H1 (cell line): Measurements from ENCODE around the gene MSI2. TPM values are rescaled to one million over a fixed set of nuclear protein-coding genes. Genes with fewer than 3 reads are reported as not detected.

ENCODE experiments used
- CTCF ChIA-PET: fragments of 300-600 bp; sonication (Branson Sonifier 250); formaldehyde crosslinking; loops from one replicate; lab custom pipeline; 2021; ENCODE audit not compliant: partially characterized antibody; lab: Charles Lee
- POLR2A ChIA-PET: fragments of 300-600 bp; sonication (Branson Sonifier 250); formaldehyde crosslinking; loops from one replicate; lab custom pipeline; 2021; ENCODE audit warnings: inconsistent platforms; ENCODE audit not compliant: partially characterized antibody; lab: Charles Lee
- DNase-seq, 2 experiments: peaks; one replicate each; pipeline versions ENCODE4 v3.0.0 to v3.0.0-alpha.2; 2010 to 2022; ENCODE audit warnings: low spot score in 2 of 2, low read depth in 1 of 2, mixed read lengths in 1 of 2
- FAIRE-seq: peaks from 2 replicates; lab custom pipeline; 2011; peaks lifted over from hg19 to GRCh38; lab: Jason Lieb, UNC
- H2AFZ ChIP-seq: 2 replicates; pipeline ENCODE4 v1.8.1; 2012; ENCODE audit warnings: low read length, inconsistent platforms
- H2AK5ac ChIP-seq: 2 replicates; pipeline ENCODE4 v1.6.1; 2013; ENCODE audit warnings: low read depth, low read length
- H2BK120ac ChIP-seq: replicated peaks from 2 replicates; pipeline ENCODE3; 2013; ENCODE audit warnings: low read depth, low read length, inconsistent platforms
- H2BK12ac ChIP-seq: 2 replicates; pipeline ENCODE4 v1.6.1; 2013; ENCODE audit warnings: low read depth, low read length
- H2BK15ac ChIP-seq: 2 replicates; pipeline ENCODE4 v1.6.1; 2013; ENCODE audit warnings: low read length
- H2BK20ac ChIP-seq: 2 replicates; pipeline ENCODE4 v1.6.1; 2013; ENCODE audit warnings: low read length
- H2BK5ac ChIP-seq: 2 replicates; pipeline ENCODE4 v1.6.1; 2013; ENCODE audit warnings: low read depth, low read length
- H3K14ac ChIP-seq: 2 replicates; pipeline ENCODE4 v1.6.1; 2013; ENCODE audit warnings: inconsistent platforms; ENCODE audit not compliant: insufficient read length
- H3K18ac ChIP-seq: 2 replicates; pipeline ENCODE4 v1.6.1; 2013; ENCODE audit warnings: low read length; ENCODE audit errors: extremely low read depth
- H3K23ac ChIP-seq: 2 replicates; pipeline ENCODE4 v1.6.1; 2013; ENCODE audit warnings: inconsistent platforms; ENCODE audit not compliant: insufficient read length
- H3K23me2 ChIP-seq: 2 replicates; pipeline ENCODE4 v1.6.1; 2013; ENCODE audit warnings: low read depth, low read length
- H3K27ac ChIP-seq: 2 replicates; pipeline ENCODE4 v1.6.1; 2011; ENCODE audit warnings: low read depth, low read length, inconsistent platforms
- H3K27me3 ChIP-seq, 4 experiments: replicated peaks in 1 of 4; 1 replicate in 1 of 4; 2 replicates in 3 of 4; pipeline versions ENCODE4 v1.6.1 to v1.8.1; 2011 to 2013; ENCODE audit warnings: low read length in 3 of 4, mild to moderate bottlenecking in 3 of 4, inconsistent platforms in 2 of 4, mixed read lengths in 2 of 4, moderate library complexity in 1 of 4; ENCODE audit not compliant: control insufficient read depth in 3 of 4, insufficient read depth in 3 of 4; ENCODE audit errors: extremely low read depth in 1 of 4
- H3K36me3 ChIP-seq, 4 experiments: 2 replicates each; pipeline versions ENCODE4 v1.6.1 to v1.8.1; 2011 to 2013; ENCODE audit warnings: mild to moderate bottlenecking in 4 of 4, low read length in 3 of 4, moderate library complexity in 2 of 4, control low read depth in 1 of 4, inconsistent platforms in 1 of 4; ENCODE audit not compliant: insufficient read depth in 4 of 4, control insufficient read depth in 2 of 4
- H3K4ac ChIP-seq: replicated peaks from 2 replicates; pipeline ENCODE3; 2013; ENCODE audit warnings: low read length, low read depth, mixed read lengths, inconsistent platforms; ENCODE audit not compliant: insufficient read length
- H3K4me1 ChIP-seq, 4 experiments: replicated peaks in 1 of 4; 1 replicate in 1 of 4; 2 replicates in 3 of 4; pipeline versions ENCODE4 v1.6.1 to v1.8.1; 2011 to 2013; ENCODE audit warnings: low read length in 3 of 4, inconsistent platforms in 2 of 4, mixed read lengths in 1 of 4; ENCODE audit not compliant: insufficient read depth in 4 of 4, control insufficient read depth in 3 of 4
- H3K4me2 ChIP-seq, 2 experiments: 2 replicates each; pipeline versions ENCODE4 v1.6.1 to v1.8.1; 2011 to 2013; ENCODE audit warnings: low read depth in 2 of 2, low read length in 2 of 2, control low read depth in 1 of 2, inconsistent platforms in 1 of 2, mild to moderate bottlenecking in 1 of 2; ENCODE audit not compliant: insufficient read depth in 1 of 2
- H3K4me3 ChIP-seq, 4 experiments: fragments of 200-600, 300-600 bp in 1 of 4; sonication (generic), shearing (Covaris generic), sonication (Bioruptor Twin) in 1 of 4; 2 replicates each; pipeline versions ENCODE4 v1.5.1 to v1.8.1; 2011 to 2016; ENCODE audit warnings: low read length in 4 of 4, low read depth in 3 of 4, control low read depth in 2 of 4, inconsistent platforms in 2 of 4, mild to moderate bottlenecking in 2 of 4, mixed read lengths in 1 of 4, moderate library complexity in 1 of 4; ENCODE audit not compliant: insufficient read depth in 2 of 4; ENCODE audit errors: extremely low read depth in 1 of 4
- H3K56ac ChIP-seq: replicated peaks from 2 replicates; pipeline ENCODE3; 2013; ENCODE audit warnings: low read depth, mild to moderate bottlenecking, mixed read lengths, low read length, inconsistent platforms; ENCODE audit not compliant: insufficient read length
- H3K79me1 ChIP-seq: 2 replicates; pipeline ENCODE4 v1.6.1; 2013; ENCODE audit warnings: low read depth, low read length, control low read depth
- H3K79me2 ChIP-seq, 2 experiments: 2 replicates each; pipeline versions ENCODE4 v1.6.1 to v1.8.1; 2012 to 2013; ENCODE audit warnings: low read length in 2 of 2, mild to moderate bottlenecking in 2 of 2, inconsistent platforms in 1 of 2; ENCODE audit not compliant: insufficient read depth in 2 of 2, control insufficient read depth in 1 of 2
- H3K9ac ChIP-seq, 4 experiments: replicated peaks in 1 of 4; 1 replicate in 1 of 4; 2 replicates in 3 of 4; pipeline versions ENCODE4 v1.6.1 to v1.8.1; 2011 to 2013; ENCODE audit warnings: low read depth in 3 of 4, low read length in 3 of 4, control low read depth in 2 of 4, mild to moderate bottlenecking in 2 of 4, moderate library complexity in 2 of 4, inconsistent platforms in 1 of 4; ENCODE audit errors: extremely low read depth in 1 of 4
- H3K9me3 ChIP-seq, 2 experiments: 2 replicates each; pipeline versions ENCODE4 v1.6.1 to v1.8.1; 2012 to 2013; ENCODE audit warnings: mild to moderate bottlenecking in 2 of 2, moderate library complexity in 2 of 2, control low read depth in 1 of 2, inconsistent platforms in 1 of 2, low read depth in 1 of 2, low read length in 1 of 2, mixed read lengths in 1 of 2; ENCODE audit not compliant: insufficient read depth in 2 of 2
- H4K20me1 ChIP-seq, 2 experiments: replicated peaks in 1 of 2; 2 replicates each; pipeline versions ENCODE3 to v1.8.1; 2011 to 2013; ENCODE audit warnings: inconsistent platforms in 2 of 2, low read length in 2 of 2, mild to moderate bottlenecking in 1 of 2; ENCODE audit not compliant: insufficient read depth in 2 of 2, control insufficient read depth in 1 of 2
- H4K5ac ChIP-seq: 2 replicates; pipeline ENCODE4 v1.6.1; 2013; ENCODE audit warnings: low read length, low read depth, mixed read lengths, inconsistent platforms; ENCODE audit not compliant: insufficient read length
- H4K8ac ChIP-seq: 2 replicates; pipeline ENCODE4 v1.8.0; 2013; ENCODE audit warnings: mild to moderate bottlenecking, moderate library complexity, low read length, inconsistent platforms; ENCODE audit not compliant: insufficient read depth; ENCODE audit errors: extremely low read depth
- H4K91ac ChIP-seq: replicated peaks from 2 replicates; pipeline ENCODE3; 2013; ENCODE audit warnings: low read length, mixed read lengths, inconsistent platforms; ENCODE audit not compliant: insufficient read length
- CBX8 ChIP-seq: fragments of 300-800, 300-1000 bp; sonication (generic); IDR thresholded peaks from 2 replicates; pipeline ENCODE4 v1.7.1; 2016; ENCODE audit warnings: low read depth, low read length, borderline replicate concordance
- CHD2 ChIP-seq: IDR thresholded peaks from 2 replicates; pipeline ENCODE4 v1.6.1; 2012; ENCODE audit warnings: low read length, improper control_type of control experiment
- GTF2F1 ChIP-seq: IDR thresholded peaks from 2 replicates; pipeline ENCODE4 v1.6.1; 2012; ENCODE audit warnings: low read depth, low read length, improper control_type of control experiment, borderline replicate concordance
- HDAC6 ChIP-seq: IDR thresholded peaks from one replicate; pipeline ENCODE4 v1.7.1; 2012; ENCODE audit warnings: low read depth, mild to moderate bottlenecking, inconsistent platforms, low read length, moderate library complexity
- SIRT6 ChIP-seq: IDR thresholded peaks from one replicate; pipeline ENCODE4 v1.7.1; 2012; ENCODE audit warnings: low read length, inconsistent platforms
- SIX5 ChIP-seq: IDR thresholded peaks from 2 replicates; pipeline ENCODE4 v1.6.1; 2011; ENCODE audit warnings: mild to moderate bottlenecking, low read depth, low read length
- SRF ChIP-seq: IDR thresholded peaks from 2 replicates; pipeline ENCODE4 v1.6.1; 2011; ENCODE audit warnings: mild to moderate bottlenecking, low read depth, low read length, moderate library complexity
- WGBS, 2 experiments: shearing (Covaris generic) in 1 of 2; methylation state at CpG; one replicate each; pipeline versions ENCODE4 v1.1.6 to v1.1.7; 2013 to 2015; ENCODE audit warnings: low lambda C conversion rate in 2 of 2, mixed read lengths in 2 of 2, inconsistent platforms in 1 of 2, low coverage in 1 of 2, missing lambda C conversion rate in 1 of 2; ENCODE audit not compliant: insufficient replicate concordance in 2 of 2, insufficient coverage in 1 of 2, insufficient read length in 1 of 2; ENCODE audit errors: extremely low coverage in 1 of 2, missing lambda C conversion rate in 1 of 2; 5-methylcytosine and 5-hydroxymethylcytosine counted together
- polyA plus RNA-seq, 7 experiments: library from polyadenylated mRNA; depleted of rRNA in 3 of 7; stranded (reverse) in 5 of 7; unstranded in 2 of 7; fragments of >200 nt in 5 of 7; fragments of 200-250 nt in 2 of 7; gene quantifications; 1 replicate in 5 of 7; 2 replicates in 1 of 7; 4 replicates in 1 of 7; pipeline versions ENCODE4 v1.2.1 to v1.2.3, GENCODE V29; 2011 to 2013; ENCODE audit warnings: missing spikeins in 2 of 7, mixed read lengths in 2 of 7
- total RNA-seq: library from RNA; stranded (reverse); fragmentation: NEBNext Ultra II Directional; extraction: Animal tissue kit (Norgen Biotek cat#: 25700); gene quantifications from 2 replicates; pipeline ENCODE4 v1.2.1, GENCODE V29; 2021
- TF ChIP-seq, protein P1 (sequence below): IDR thresholded peaks from 2 replicates; pipeline ENCODE4 v1.6.1; 2011; ENCODE audit warnings: low read depth, mild to moderate bottlenecking, low read length; ENCODE audit not compliant: insufficient read depth

Gene MSI2
- total and polyA plus RNA-seq, 2 of the 8 experiments (the other 6 are each of a cell fraction or from before 2014, with no cell fraction given) = 36.7 to 80.6 TPM

DNA sequence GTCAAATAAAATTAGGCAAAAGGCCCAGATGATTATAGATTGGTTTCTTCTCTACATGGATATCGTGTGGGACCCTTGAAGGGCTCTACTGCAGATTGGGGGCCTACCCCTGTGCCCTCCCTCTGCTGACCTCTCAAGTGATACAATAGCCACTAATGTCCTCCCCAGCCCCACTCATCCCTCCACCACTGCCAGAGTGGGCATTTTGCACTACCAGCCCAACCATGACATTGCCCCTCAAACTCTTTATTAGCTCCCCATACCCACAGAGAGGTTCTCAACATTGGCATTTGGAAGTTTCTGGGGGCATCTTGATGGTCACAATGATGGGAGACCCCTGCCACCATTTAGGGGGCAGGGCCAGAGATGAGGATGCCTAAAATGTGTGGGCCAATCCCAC lies 446.9 kb downstream of the MSI2 start:
- H3K4me2 ChIP-seq = no peak overlapping the region
- H3K4ac ChIP-seq = no peak overlapping the region
- H2AK5ac ChIP-seq = no peak overlapping the region
- H4K5ac ChIP-seq = no peak overlapping the region
- no peaks in the 10 kb centered on the region for H3K23me2 ChIP-seq
- no peak overlapping the region for H3K27ac ChIP-seq
- WGBS, 2 experiments = 100% methylated on average over 1 of the region's 1 CpG; no CpG with 5 or more reads in 1 of the 2 experiments
- no peak overlapping the region for H3K56ac ChIP-seq
- no peak overlapping the region for H4K8ac ChIP-seq
- no peak overlapping the region for H4K91ac ChIP-seq
- H3K79me1 ChIP-seq = no peaks in the 10 kb centered on the region
- H3K9ac ChIP-seq = no peak overlapping the region
- no peak overlapping the region for H3K23ac ChIP-seq
- no peaks in the 10 kb centered on the region; a peak in 2 of 7 replicates for H3K27me3 ChIP-seq
- H3K79me2 ChIP-seq = no peaks in the 10 kb centered on the region
- H2BK5ac ChIP-seq = no peak overlapping the region
- no peak overlapping the region for H3K4me3 ChIP-seq
- no peak overlapping the region for H2AFZ ChIP-seq
- H2BK12ac ChIP-seq = no peak overlapping the region
- peak in 1 of 2 experiments; percentile 11 for DNase-seq
- H4K20me1 ChIP-seq = no peaks in the 10 kb centered on the region
- no peaks in the 10 kb centered on the region for H3K36me3 ChIP-seq
- no peak overlapping the region for H3K18ac ChIP-seq
- H2BK120ac ChIP-seq = no peak overlapping the region
- ChIA-PET CTCF (interaction anchor here (1.3 kb wide), 2 partner anchors 44 to 152 kb away, joined by 3 to 4 read pairs; no protein-coding TSS in a partner anchor), POLR2A (no interaction called here)
- TF ChIP-seq SIRT6 = no peak
- TF ChIP-seq CBX8 = no peak
- TF ChIP-seq CHD2 = no peak
- TF ChIP-seq, protein P1, sequence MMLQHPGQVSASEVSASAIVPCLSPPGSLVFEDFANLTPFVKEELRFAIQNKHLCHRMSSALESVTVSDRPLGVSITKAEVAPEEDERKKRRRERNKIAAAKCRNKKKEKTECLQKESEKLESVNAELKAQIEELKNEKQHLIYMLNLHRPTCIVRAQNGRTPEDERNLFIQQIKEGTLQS = no peak
- no peak for TF ChIP-seq SIX5
- no peak for TF ChIP-seq GTF2F1
- no peak for TF ChIP-seq SRF
- no peak for TF ChIP-seq HDAC6
- H3K9me3 ChIP-seq = no peaks in the 10 kb centered on the region
- H2BK15ac ChIP-seq = no peak overlapping the region
- FAIRE-seq = no peak
- no peak overlapping the region for H3K14ac ChIP-seq
- no peak overlapping the region for H2BK20ac ChIP-seq
- H3K4me1 ChIP-seq = peaks cover 0 to 11% (median 5%) of the 10 kb centered on the region in 4 experiments; a peak in 6 of 7 replicates
